A549 (cell line): Measurements from ENCODE around the gene SEC31A. TPM values are rescaled to one million over a fixed set of nuclear protein-coding genes. Genes with fewer than 3 reads are reported as not detected.
A peak's percentile ranks its signal among the peaks of the same experiment; 100 is the strongest.

ENCODE experiments used
- ATAC-seq, 2 experiments: fragments of 200-7000 bp in 1 of 2; fragments of >200 bp in 1 of 2; cut with Nextera tagmentation in 1 of 2; cut with Tn5 transposase in 1 of 2; 3 replicates each; pipeline versions ENCODE4 v1.8.0 to v1.9.1; 2018 to 2020; ENCODE audit warnings: mild to moderate bottlenecking in 1 of 2, moderate library complexity in 1 of 2
- CTCF ChIA-PET: fragments of 300-600 bp; sonication (Branson Sonifier 250); formaldehyde crosslinking; extraction: SDS; loops from one replicate; lab custom pipeline; 2021; ENCODE audit warnings: antibody characterized with exemption, inconsistent platforms; lab: Yijun Ruan, JAX
- POLR2A ChIA-PET: fragments of 350-600 bp; formaldehyde crosslinking; extraction: SDS; loops from one replicate; lab custom pipeline; 2021; ENCODE audit warnings: antibody characterized with exemption, inconsistent platforms; lab: Yijun Ruan, JAX
- DNase-seq, 2 experiments: peaks; one replicate each; pipeline versions ENCODE4 v3.0.0 to v3.0.0-alpha.2; 2011 to 2016; ENCODE audit warnings: low read depth in 1 of 2, low spot score in 1 of 2
- FAIRE-seq: peaks from 2 replicates; lab custom pipeline; 2011; peaks lifted over from hg19 to GRCh38; lab: Jason Lieb, UNC
- H3K27ac ChIP-seq, 2 experiments: fragments of >200 bp; sonication (Bioruptor Twin); formaldehyde crosslinking; 3 replicates each; pipeline ENCODE4 v1.5.1; 2016 to 2017
- H3K4me1 ChIP-seq: fragments of >200 bp; sonication (Bioruptor Twin); formaldehyde crosslinking; 3 replicates; pipeline ENCODE4 v1.6.1; 2016
- H3K4me2 ChIP-seq: fragments of >200 bp; sonication (Bioruptor Twin); formaldehyde crosslinking; 3 replicates; pipeline ENCODE4 v1.6.1; 2016
- H3K4me3 ChIP-seq: fragments of >200 bp; sonication (Bioruptor Twin); formaldehyde crosslinking; 3 replicates; pipeline ENCODE4 v1.5.1; 2016
- H3K9me3 ChIP-seq: fragments of >200 bp; sonication (Bioruptor Twin); formaldehyde crosslinking; 3 replicates; pipeline ENCODE4 v1.6.1; 2016
- CBX2 ChIP-seq: fragments of 200-600 bp; sonication (generic); IDR thresholded peaks from 2 replicates; pipeline ENCODE4 v1.6.1; 2016; ENCODE audit warnings: low read depth, mild to moderate bottlenecking, borderline replicate concordance
- CBX8 ChIP-seq: fragments of 200-600 bp; sonication (generic); IDR thresholded peaks from 2 replicates; pipeline ENCODE4 v1.6.1; 2016
- CEBPB ChIP-seq, 2 experiments: fragments of >200 bp in 1 of 2; sonication (Bioruptor Twin) in 1 of 2; formaldehyde crosslinking in 1 of 2; IDR thresholded peaks; 2 replicates each; pipeline ENCODE4 v1.6.1; 2012 to 2016
- CHD2 ChIP-seq: fragments of 150-350 bp; IDR thresholded peaks from 2 replicates; pipeline ENCODE4 v1.6.1; 2014; ENCODE audit warnings: low read length; ENCODE audit not compliant: partially characterized antibody
- EP300 ChIP-seq, 2 experiments: fragments of >200 bp; sonication (Bioruptor Twin); formaldehyde crosslinking; IDR thresholded peaks; 2 replicates in 1 of 2; 3 replicates in 1 of 2; pipeline ENCODE4 v1.6.1; 2016 to 2017
- FOSB ChIP-seq: fragments of 250-450 bp; sonication (Bioruptor Pico); IDR thresholded peaks from 2 replicates; pipeline ENCODE4 v1.5.0; 2020; ENCODE audit warnings: mild to moderate bottlenecking, moderate library complexity
- FOSL2 ChIP-seq, 2 experiments: fragments of 450-650 bp in 1 of 2; fragments of >200 bp in 1 of 2; sonication (Bioruptor Twin) in 1 of 2; formaldehyde crosslinking; IDR thresholded peaks; 2 replicates each; pipeline versions ENCODE4 v1.5.0 to v1.6.1; 2016 to 2020; ENCODE audit warnings: mild to moderate bottlenecking in 1 of 2, moderate library complexity in 1 of 2
- FOXS1 ChIP-seq: fragments of 250-450 bp; sonication (Bioruptor Pico); IDR thresholded peaks from 2 replicates; pipeline ENCODE4 v1.5.0; 2020; ENCODE audit warnings: mild to moderate bottlenecking, moderate library complexity
- HDAC2 ChIP-seq: fragments of 200-600 bp; sonication (generic); IDR thresholded peaks from 2 replicates; pipeline ENCODE4 v1.6.1; 2016
- JUN ChIP-seq, 2 experiments: fragments of >200 bp; sonication (Bioruptor Twin); formaldehyde crosslinking; IDR thresholded peaks; 2 replicates in 1 of 2; 3 replicates in 1 of 2; pipeline ENCODE4 v1.6.1; 2016 to 2017
- JUNB ChIP-seq: fragments of >200 bp; sonication (Bioruptor Twin); formaldehyde crosslinking; IDR thresholded peaks from 2 replicates; pipeline ENCODE4 v1.6.1; 2016
- KDM1A ChIP-seq: fragments of 200-600 bp; sonication (generic); IDR thresholded peaks from 2 replicates; pipeline ENCODE4 v1.6.1; 2016; ENCODE audit warnings: low read depth, mild to moderate bottlenecking
- NFE2L2 ChIP-seq: fragments of 150-350 bp; conservative IDR thresholded peaks from 2 replicates; pipeline ENCODE4 v1.6.1; 2014; ENCODE audit warnings: low read length
- NPAS2 ChIP-seq: fragments of 250-450 bp; sonication (Bioruptor Pico); IDR thresholded peaks from 2 replicates; pipeline ENCODE4 v1.8.0; 2022; ENCODE audit warnings: mild to moderate bottlenecking, moderate library complexity, borderline replicate concordance
- POLR2AphosphoS2 ChIP-seq: conservative IDR thresholded peaks from 2 replicates; pipeline ENCODE4 v1.6.1; 2012; ENCODE audit warnings: low read length, improper control_type of control experiment, inconsistent platforms
- RAD21 ChIP-seq, 2 experiments: fragments of >200 bp in 1 of 2; sonication (Bioruptor Twin) in 1 of 2; formaldehyde crosslinking in 1 of 2; IDR thresholded peaks in 1 of 2; conservative IDR thresholded peaks in 1 of 2; 2 replicates in 1 of 2; 3 replicates in 1 of 2; pipeline ENCODE4 v1.6.1; 2012 to 2018; ENCODE audit warnings: inconsistent platforms in 1 of 2
- RCOR1 ChIP-seq: fragments of 150-350 bp; IDR thresholded peaks from 2 replicates; pipeline ENCODE4 v1.6.1; 2014; ENCODE audit warnings: antibody characterized with exemption, low read length, low read depth
- RFX5 ChIP-seq: fragments of 450-650 bp; IDR thresholded peaks from 2 replicates; pipeline ENCODE4 v1.7.1; 2014; ENCODE audit warnings: antibody characterized with exemption, mild to moderate bottlenecking, moderate library complexity
- TP53 ChIP-seq: fragments of 250-450 bp; sonication (Bioruptor Pico); IDR thresholded peaks from 2 replicates; pipeline ENCODE4 v1.5.0; 2021; ENCODE audit warnings: mild to moderate bottlenecking, moderate library complexity
- ZC3H11A ChIP-seq: fragments of 450-650 bp; IDR thresholded peaks from 2 replicates; pipeline ENCODE4 v1.6.1; 2014; ENCODE audit warnings: antibody characterized with exemption, mild to moderate bottlenecking
- ZFP36 ChIP-seq: fragments of 450-650 bp; IDR thresholded peaks from 2 replicates; pipeline ENCODE4 v1.6.1; 2014; ENCODE audit warnings: borderline replicate concordance; ENCODE audit not compliant: partially characterized antibody
- WGBS: methylation state at CpG from one replicate; pipeline ENCODE4 v1.1.6; 2017; ENCODE audit errors: missing lambda C conversion rate; 5-methylcytosine and 5-hydroxymethylcytosine counted together
- polyA plus RNA-seq, 4 experiments: library from polyadenylated mRNA; depleted of rRNA in 3 of 4; stranded (reverse); fragments of >200 nt; fragmentation: RNase III in 1 of 4; extraction: RNeasy Plus Mini Kit Qiagen cat#74134 plus additional on column Dnase treatment in 1 of 4; gene quantifications; 2 replicates in 3 of 4; 3 replicates in 1 of 4; pipeline ENCODE4 v1.2.3, GENCODE V29; 2011 to 2017
- TF ChIP-seq, protein P1 (sequence below): fragments of 200-600 bp; sonication (generic); IDR thresholded peaks from 2 replicates; pipeline ENCODE4 v1.6.1; 2016; ENCODE audit warnings: antibody characterized with exemption, mild to moderate bottlenecking, moderate library complexity
- TF ChIP-seq, protein P2 (sequence below): fragments of >200 bp; sonication (Bioruptor Twin); formaldehyde crosslinking; IDR thresholded peaks from 2 replicates; pipeline ENCODE4 v1.6.1; 2016

The SEC31A gene
- polyA plus RNA-seq, 2 of the 4 experiments (the other 2 are of a cell fraction): 67.8 to 127 TPM

DNA sequence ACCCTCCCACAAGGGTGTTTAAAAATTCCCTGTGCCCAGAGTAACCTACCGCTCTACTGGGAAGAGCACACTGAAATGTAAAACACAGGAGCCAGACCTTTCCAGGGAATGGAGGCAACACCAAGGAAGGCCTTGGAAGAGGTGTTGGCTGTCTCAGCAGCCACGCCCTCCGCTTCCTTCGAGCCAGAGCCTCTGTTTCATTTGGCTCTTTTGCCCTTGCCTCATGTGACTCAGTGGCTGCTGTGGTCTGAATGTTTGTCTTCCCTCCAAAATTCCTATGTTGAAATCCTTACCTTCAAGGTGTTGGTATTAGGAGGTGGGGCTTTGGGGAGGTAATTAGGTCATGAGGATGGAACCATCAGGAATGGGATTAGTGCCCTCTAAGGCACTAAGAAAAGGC, 103.6 kb downstream of the SEC31A start:
- DNase-seq: no peak
- Histone ChIP-seq H3K4me2 (peak overlapping the region; percentile 89; the same call in 1 of the 3 replicates), H3K9me3 (no peaks in the 10 kb centered on the region), H3K4me3 (no peak overlapping the region), H3K27ac (0 out of 6 replicates have a peak overlapping the region, but pooled peaks of 1 of the 2 experiments have one; percentile 25), H3K4me1 (peaks cover 42% of the 10 kb centered on the region)
- POLR2A ChIA-PET: no interaction called here
- CTCF ChIA-PET: no interaction called here
- no peak for FAIRE-seq
- WGBS: 81% methylated on average over 4 of the region's 4 CpGs
- TF ChIP-seq RAD21 (conservative IDR thresholded peaks at IDR 0.05 in 1 of 2, IDR thresholded peaks at IDR 0.05 in 1 of 2): no peak
- TF ChIP-seq FOXS1: no peak
- TF ChIP-seq NFE2L2: no peak
- no peak for TF ChIP-seq ZFP36
- TF ChIP-seq CHD2: no peak
- no peak for TF ChIP-seq KDM1A
- no peak for TF ChIP-seq JUN (IDR thresholded peaks at IDR 0.05)
- TF ChIP-seq CBX8: no peak
- TF ChIP-seq, protein P1, sequence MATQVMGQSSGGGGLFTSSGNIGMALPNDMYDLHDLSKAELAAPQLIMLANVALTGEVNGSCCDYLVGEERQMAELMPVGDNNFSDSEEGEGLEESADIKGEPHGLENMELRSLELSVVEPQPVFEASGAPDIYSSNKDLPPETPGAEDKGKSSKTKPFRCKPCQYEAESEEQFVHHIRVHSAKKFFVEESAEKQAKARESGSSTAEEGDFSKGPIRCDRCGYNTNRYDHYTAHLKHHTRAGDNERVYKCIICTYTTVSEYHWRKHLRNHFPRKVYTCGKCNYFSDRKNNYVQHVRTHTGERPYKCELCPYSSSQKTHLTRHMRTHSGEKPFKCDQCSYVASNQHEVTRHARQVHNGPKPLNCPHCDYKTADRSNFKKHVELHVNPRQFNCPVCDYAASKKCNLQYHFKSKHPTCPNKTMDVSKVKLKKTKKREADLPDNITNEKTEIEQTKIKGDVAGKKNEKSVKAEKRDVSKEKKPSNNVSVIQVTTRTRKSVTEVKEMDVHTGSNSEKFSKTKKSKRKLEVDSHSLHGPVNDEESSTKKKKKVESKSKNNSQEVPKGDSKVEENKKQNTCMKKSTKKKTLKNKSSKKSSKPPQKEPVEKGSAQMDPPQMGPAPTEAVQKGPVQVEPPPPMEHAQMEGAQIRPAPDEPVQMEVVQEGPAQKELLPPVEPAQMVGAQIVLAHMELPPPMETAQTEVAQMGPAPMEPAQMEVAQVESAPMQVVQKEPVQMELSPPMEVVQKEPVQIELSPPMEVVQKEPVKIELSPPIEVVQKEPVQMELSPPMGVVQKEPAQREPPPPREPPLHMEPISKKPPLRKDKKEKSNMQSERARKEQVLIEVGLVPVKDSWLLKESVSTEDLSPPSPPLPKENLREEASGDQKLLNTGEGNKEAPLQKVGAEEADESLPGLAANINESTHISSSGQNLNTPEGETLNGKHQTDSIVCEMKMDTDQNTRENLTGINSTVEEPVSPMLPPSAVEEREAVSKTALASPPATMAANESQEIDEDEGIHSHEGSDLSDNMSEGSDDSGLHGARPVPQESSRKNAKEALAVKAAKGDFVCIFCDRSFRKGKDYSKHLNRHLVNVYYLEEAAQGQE: no peak
- TF ChIP-seq RFX5: no peak
- TF ChIP-seq, protein P2, sequence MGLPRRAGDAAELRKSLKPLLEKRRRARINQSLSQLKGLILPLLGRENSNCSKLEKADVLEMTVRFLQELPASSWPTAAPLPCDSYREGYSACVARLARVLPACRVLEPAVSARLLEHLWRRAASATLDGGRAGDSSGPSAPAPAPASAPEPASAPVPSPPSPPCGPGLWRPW: no peak
- TF ChIP-seq CBX2: no peak
- no peak for TF ChIP-seq POLR2AphosphoS2
- ATAC-seq: no peak

DNA sequence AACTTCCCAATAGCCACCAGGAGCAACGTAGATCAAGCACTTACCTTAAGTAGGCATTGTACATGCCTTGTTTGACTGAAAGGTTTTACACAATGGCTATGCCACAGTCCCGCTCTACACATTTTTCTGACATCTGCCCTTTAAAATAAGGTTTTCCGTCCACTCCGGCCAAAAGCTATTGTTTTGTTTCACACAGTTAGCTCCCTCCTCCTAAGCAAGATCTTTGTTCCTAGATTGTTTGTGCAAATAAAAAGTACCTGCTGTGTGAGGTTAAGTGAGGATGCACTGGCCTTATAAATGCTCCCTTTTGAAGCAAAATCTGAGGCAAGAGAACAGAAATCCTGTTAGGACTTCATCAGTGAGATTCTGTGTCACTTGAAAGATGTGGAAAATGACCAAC, 104.1 kb downstream of the SEC31A start:
- FAIRE-seq (no peak), DNase-seq (no peak), ATAC-seq (no peak)
- H3K4me3 ChIP-seq: no peak overlapping the region
- peaks cover 45% of the 10 kb centered on the region for H3K4me1 ChIP-seq
- ChIA-PET POLR2A (interaction anchor here (2.6 kb wide), 1 partner anchor 12 kb away, joined by 15 read pairs; the partner anchor contains the start of gene SCD5), CTCF (no interaction called here)
- H3K4me2 ChIP-seq: peak overlapping the region; percentile 89; the same call in 2 of the 3 replicates
- no peaks in the 10 kb centered on the region for H3K9me3 ChIP-seq
- TF ChIP-seq NPAS2 (CRISPR knock-in tag) (no peak), RCOR1 (no peak), ZC3H11A (no peak), FOXS1 (no peak), POLR2AphosphoS2 (no peak), TP53 (no peak), HDAC2 (no peak), FOSB (CRISPR knock-in tag) (no peak)
- 95% methylated on average over 4 of the region's 4 CpGs for WGBS
- peak overlapping the region in 1 of 2 experiments; percentile 25; a peak in 1 of 6 replicates for H3K27ac ChIP-seq

DNA sequence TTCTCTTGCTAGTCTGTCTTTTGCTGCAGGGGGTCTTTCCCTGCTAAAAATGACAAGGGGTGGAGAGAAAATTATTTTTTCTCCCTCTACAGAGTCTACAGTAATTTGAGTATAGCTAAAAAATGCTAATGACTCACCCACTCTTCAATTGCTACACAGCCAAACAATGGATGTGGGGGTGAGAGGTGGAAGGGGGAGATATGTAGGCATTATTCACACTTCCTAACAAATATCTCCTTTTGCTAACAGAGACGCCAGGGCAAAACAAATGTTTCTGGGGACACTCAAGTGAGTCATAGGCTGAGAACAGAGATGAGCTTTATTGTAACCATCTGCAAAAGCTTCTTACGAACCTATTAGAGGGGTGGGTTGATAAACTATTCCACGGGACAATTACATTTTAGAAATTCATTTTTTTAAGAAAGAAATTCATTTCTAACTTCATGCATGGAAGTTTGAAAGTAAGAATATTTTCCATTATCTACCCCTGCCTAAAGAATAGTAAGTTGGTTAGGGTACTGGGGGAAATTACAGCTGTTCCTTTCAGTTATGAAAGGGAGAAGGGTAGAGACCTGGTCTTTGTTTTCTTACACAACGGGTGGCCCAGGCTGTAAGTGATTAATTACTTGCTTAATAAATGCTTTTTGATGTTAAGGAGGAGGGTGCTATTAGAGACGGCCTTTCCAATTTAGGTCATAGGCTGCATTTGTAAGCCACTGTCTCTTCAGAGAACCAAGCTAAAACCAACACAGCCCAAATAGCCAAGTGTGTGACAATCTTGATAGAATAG, 105.1 kb downstream of the SEC31A start:
- 17% methylated on average over 5 of the region's 5 CpGs for WGBS
- peak; percentile 68 to 81 for ATAC-seq
- ChIA-PET POLR2A (interaction anchor here (2.6 kb wide), 1 partner anchor 13 kb away, joined by 15 read pairs; the partner anchor contains the start of gene SCD5), CTCF (interaction anchor here (1.1 to 1.5 kb wide), 3 partner anchors 9 to 16 kb away, joined by 3 to 4 read pairs (median 3); no protein-coding TSS in a partner anchor)
- no peak for FAIRE-seq
- TF ChIP-seq JUNB: peak; percentile 54
- TF ChIP-seq FOSL2 (IDR thresholded peaks at IDR 0.05): peak; percentile 65
- peak; percentile 73 for TF ChIP-seq FOSL2 (CRISPR knock-in tag; IDR thresholded peaks at IDR 0.05)
- peak; percentile 30 to 58; a peak in 2 of 4 replicates for TF ChIP-seq CEBPB (IDR thresholded peaks at IDR 0.05)
- TF ChIP-seq EP300 (IDR thresholded peaks at IDR 0.05): no peak
- H3K4me3 ChIP-seq: 0 out of 3 replicates have a peak overlapping the region, but pooled peaks have one; percentile 18
- H3K27ac ChIP-seq: peak overlapping the region; percentile 71 to 74
- no peaks in the 10 kb centered on the region for H3K9me3 ChIP-seq
- DNase-seq: peak; percentile 48 to 62
- peak overlapping the region; percentile 89 for H3K4me2 ChIP-seq
- H3K4me1 ChIP-seq: peaks cover 55% of the 10 kb centered on the region
